Measurements from ENCODE around the gene SLC25A17.
"Not testable (repeated sequence)": the region's sequence is repeated elsewhere in the genome, so short reads cannot be mapped to it uniquely, and the experiment has no call there.

The SLC25A17 gene

GRCh38 chr22:40757071-40757470 is 62.1 kb downstream of the SLC25A17 start:
- no peak for DNase-seq (ENCODE audit: low spot score)

DNA sequence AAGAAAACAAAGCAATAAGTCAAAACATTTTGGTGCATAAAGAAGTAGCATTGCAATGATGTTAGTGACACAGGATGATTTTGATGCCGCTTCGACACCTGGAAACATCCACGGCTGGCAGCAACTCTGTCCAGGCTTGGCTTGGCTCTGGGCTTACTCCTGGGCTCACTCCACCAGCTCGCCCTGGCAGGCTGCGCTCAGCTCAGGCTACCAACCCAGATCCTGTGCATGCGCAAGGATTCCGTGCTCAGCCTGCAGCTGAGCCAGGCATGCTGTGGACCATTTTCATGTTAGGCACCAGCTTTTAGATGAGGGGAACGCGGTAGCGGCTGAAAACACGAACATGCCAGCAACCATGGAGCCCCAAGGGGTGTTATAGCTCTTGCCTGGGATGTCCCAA is 66.0 kb downstream of the SLC25A17 start:
- no peak for DNase-seq (ENCODE audit: low spot score)

DNA sequence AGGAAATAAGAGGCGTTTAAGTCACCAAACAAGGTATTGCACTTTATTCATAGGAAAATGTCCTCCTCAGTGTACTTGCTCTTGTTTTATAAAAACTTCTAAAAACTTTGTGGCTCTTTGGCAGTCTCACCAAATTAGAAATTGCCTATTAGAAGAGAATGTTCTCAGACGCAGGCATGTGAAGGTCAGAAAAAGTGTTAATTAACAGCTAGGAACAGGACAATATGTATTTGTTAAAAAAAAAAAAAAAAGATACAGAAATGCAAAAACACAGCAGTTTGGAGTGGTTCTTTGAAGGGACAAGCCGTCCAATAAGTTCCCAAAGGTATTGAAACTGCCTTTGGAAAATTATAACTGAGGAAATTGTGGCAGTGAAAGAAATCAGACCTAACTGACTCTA is 67.9 kb downstream of the SLC25A17 start:
- DNase-seq (ENCODE audit: low spot score), result no peak

DNA sequence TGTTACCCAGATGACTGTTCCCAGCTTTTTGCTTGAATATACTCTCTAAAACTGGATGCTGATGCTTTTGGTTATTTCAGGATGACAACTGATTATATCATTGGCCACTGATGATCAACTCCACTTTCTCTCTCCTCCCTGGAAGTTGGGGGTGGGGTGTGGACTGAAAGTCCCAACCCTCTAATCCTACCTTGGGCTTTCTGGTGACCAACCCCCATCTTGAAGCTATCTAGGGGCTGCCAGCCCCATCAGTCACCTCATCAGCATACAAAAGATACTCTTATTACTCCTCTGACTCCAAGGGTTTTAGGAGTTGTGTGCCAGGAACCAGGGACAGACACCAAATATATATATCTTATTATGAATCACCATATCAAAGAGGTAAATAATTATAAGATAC is 69.3 kb downstream of the SLC25A17 start:
- DNase-seq (ENCODE audit: low spot score), result no peak

- DNase-seq (ENCODE audit: low spot score), result no peak
These were observed 70.5 kb downstream of the SLC25A17 start for GRCh38 chr22:40748388-40749355.

GRCh38 chr22:40747361-40747760 is 71.8 kb downstream of the SLC25A17 start:
- no peak for DNase-seq (ENCODE audit: low spot score)

DNA sequence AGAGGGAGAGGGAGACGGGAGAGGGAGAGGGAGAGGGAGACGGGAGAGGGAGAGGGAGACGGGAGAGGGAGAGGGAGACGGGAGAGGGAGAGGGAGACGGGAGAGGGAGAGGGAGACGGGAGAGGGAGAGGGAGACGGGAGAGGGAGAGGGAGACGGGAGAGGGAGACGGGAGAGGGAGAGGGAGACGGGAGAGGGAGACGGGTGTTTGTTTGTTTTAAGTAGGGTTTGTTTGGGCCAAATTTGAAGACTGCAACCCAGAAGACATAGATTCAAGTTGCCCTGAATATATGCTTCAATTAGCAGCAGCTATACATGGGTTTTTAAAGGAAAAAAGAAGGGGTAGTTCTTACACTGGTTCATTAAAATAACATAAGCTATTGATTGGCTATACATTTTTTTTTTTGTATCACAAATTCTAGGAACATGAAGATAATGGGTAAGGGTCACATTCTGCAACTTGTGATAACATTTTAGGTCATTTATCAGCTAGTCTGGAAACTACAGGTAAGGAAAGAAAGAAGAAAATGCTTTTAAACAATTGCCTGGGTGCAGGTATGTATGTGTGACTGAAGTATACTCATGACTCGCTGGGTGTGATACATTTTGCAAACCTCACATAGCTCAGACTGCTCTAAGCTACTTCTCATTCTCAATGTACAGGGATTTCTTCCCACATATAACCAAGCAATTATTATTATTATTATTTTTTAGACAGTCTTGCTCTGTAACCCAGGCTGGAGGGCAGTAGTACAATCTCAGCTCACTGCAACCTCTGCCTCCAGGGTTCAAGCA is 72.5 kb downstream of the SLC25A17 start:
- DNase-seq (ENCODE audit: low spot score), result no peak

DNA sequence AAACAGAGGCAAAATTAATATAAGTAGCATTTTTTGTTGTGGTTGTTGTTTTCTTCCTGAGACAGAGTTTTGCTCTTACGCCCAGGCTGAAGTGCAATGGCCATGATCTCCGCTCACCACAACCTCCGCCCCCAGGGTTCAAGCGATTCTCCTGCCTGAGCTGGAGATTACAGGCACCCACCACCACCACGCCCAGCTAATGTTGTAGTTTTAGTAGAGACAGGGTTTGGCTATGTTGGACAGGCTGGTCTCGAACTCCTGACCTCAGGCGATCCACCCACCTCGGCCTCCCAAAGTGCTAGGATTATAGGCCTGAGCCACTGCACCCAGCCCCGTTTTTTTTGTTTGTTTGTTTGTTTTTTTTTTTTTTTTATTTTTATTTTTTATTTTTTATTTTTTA is 75.4 kb downstream of the SLC25A17 start:
- no peak for DNase-seq (ENCODE audit: low spot score)

GRCh38 chr22:40741116-40741515 is 78.0 kb downstream of the SLC25A17 start:
- DNase-seq (ENCODE audit: low spot score), result no peak

- DNase-seq (ENCODE audit: low spot score), result no peak
These were observed 79.4 kb downstream of the SLC25A17 start for GRCh38 chr22:40739721-40740120.

- DNase-seq (ENCODE audit: low spot score), result no peak
These were observed 85.2 kb downstream of the SLC25A17 start for GRCh38 chr22:40733919-40734318.

GRCh38 chr22:40732999-40733292 is 86.2 kb downstream of the SLC25A17 start:
- DNase-seq (ENCODE audit: low spot score), result no peak

GRCh38 chr22:40729284-40729683 is 89.9 kb downstream of the SLC25A17 start:
- DNase-seq (ENCODE audit: low spot score), result no peak

- DNase-seq (ENCODE audit: low spot score), result peak; percentile 36
These were observed 90.4 kb downstream of the SLC25A17 start for GRCh38 chr22:40728731-40729189.

GRCh38 chr22:40727964-40728615 is 91.1 kb downstream of the SLC25A17 start:
- no peak for DNase-seq (ENCODE audit: low spot score)

DNA sequence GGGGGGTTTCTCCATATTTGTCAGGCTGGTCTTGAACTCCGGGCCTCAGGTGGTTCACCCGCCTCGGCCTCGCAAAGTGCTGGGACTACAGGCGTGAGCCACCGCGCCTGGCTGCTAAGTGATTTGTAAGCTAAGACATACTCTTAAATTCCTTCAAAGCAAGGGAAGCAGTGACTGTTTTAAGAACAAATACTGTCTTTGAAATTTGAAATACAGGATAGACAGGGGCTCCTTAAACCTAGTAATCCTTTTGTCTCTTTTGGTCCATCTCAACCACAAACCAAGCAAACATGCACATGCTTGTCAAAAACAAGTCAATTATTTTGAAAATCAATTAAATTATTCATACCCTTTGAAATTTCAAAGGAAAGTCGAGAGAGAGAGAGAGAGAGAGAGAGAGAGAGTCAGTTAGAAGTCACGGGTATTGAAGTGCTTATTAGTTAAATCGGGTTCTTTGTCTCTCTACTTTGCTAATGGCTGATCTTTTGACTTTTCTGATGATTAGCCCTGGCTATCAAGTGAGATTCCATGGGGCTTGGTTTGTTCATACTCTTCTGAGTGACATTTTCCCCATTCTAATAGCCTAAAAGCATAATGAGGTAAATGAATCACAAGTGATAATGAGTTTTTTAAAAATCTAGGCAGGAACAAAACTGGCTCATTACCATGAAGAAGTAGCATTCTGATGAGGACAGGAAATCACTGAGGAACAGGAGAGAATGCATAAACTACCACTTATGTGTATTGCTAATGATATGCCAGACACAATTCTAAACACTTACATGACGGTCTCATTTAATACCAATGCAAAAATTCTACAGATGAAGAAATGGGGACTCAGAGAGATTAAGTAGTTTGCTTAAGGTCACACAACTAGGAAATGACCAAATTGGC is 91.8 kb downstream of the SLC25A17 start:
- no peak for DNase-seq (ENCODE audit: low spot score)

DNA sequence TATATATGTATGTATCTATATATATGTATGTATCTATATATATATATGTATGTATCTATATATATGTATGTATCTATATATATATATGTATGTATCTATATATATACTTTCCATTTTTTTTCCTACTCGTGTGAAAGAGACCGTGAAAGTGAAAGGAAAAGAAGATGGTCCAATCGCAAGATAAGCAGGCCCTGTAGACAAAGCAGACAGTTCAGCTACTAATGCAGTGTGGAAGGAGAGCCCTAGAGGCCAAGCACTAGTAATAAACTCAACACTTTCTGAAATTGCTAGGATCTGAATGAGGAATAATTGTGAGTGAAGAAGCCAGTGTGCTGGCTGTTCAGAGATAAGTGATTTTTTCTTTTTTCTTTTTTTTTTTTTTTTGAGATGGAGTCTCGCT is 92.6 kb downstream of the SLC25A17 start:
- DNase-seq (ENCODE audit: low spot score), result no peak

- no peak for DNase-seq (ENCODE audit: low spot score)
These were observed 95.7 kb downstream of the SLC25A17 start for GRCh38 chr22:40723396-40723933.

DNA sequence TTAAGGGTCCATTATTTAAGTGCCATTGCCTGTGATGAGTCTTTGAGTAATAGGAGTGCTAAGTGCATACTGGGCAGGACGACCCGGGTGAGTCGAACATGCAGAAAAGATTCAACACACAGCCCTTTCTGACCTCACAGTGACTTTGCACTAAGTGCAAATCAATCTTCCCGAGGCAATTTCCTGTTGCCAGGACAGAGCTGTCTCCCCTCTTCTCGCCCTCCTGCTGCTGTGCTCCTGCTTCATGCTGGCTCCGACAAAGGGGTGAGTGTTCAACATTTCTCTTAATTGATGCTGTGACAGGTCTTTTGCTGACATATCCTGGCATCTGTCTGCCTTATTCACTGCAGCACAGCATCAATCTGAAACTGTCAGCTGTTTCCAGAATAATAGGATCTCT is 97.9 kb downstream of the SLC25A17 start:
- DNase-seq (ENCODE audit: low spot score), result no peak

GRCh38 chr22:40720538-40721256 is 98.4 kb downstream of the SLC25A17 start:
- no peak for DNase-seq (ENCODE audit: low spot score)

DNA sequence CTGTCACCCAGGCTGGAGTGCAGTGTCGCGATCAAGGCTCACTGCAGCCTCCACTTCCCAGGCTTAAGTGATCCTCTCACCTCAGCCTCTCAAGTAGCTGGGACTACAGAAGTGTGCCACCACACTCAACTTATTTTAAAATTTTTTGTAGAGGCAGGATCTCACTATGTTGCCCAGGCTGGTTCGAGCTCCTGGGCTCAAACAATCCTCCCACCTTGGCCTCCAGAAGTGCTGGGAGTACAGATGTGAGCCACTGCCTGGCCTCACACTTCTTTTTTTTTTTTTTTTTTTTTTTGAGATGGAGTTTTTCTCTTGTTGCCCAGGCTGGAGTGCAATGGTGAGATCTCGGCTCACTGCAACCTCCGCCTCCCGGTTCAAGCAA is 99.0 kb downstream of the SLC25A17 start:
- DNase-seq (ENCODE audit: low spot score), result not testable (repeated sequence)
